Keratinocyte (primary cell): Measurements from ENCODE around the gene THRAP3.

Source experiments
- CTCF ChIP-seq, 3 experiments: IDR thresholded peaks in 1 of 3; conservative IDR thresholded peaks in 1 of 3; optimal IDR thresholded peaks in 1 of 3; 2 replicates in 2 of 3; 3 replicates in 1 of 3; pipeline versions ENCODE3 to v1.5.1; 2011; ENCODE audit warnings: low read length in 3 of 3, mild to moderate bottlenecking in 3 of 3, moderate library complexity in 2 of 3, control low read depth in 1 of 3, inconsistent platforms in 1 of 3; ENCODE audit not compliant: insufficient read depth in 2 of 3; ENCODE audit errors: extremely low read depth in 1 of 3
- EZH2 ChIP-seq: IDR thresholded peaks from one replicate; pipeline ENCODE4 v1.6.1; 2012; ENCODE audit warnings: inconsistent platforms, mild to moderate bottlenecking, low read length, moderate library complexity

GRCh38 chr1:36179220-36179600 is 45.0 kb upstream of the THRAP3 start:
- TF ChIP-seq CTCF (optimal IDR thresholded peaks at IDR 0.05 in 1 of 3, IDR thresholded peaks at IDR 0.05 in 1 of 3, conservative IDR thresholded peaks at IDR 0.05 in 1 of 3; ENCODE audit: extremely low read depth in 1 of 3, insufficient read depth in 2 of 3, low read length in 3 of 3) (no peak), EZH2 (no peak)
